RWPE2 (cell line): ENCODE results near the gene HM13.
"Not testable (repeated sequence)": the region's sequence is repeated elsewhere in the genome, so short reads cannot be mapped to it uniquely, and the experiment has no call there.

Experiments used
- ATAC-seq: fragments of 200-7000 bp; cut with Tn5 transposase; 3 replicates; pipeline ENCODE4 v1.9.1; 2021; ENCODE audit warnings: low read depth
- DNase-seq: peaks from one replicate; pipeline ENCODE4 v3.0.0-alpha.2; 2020; ENCODE audit warnings: low spot score
- H3K27ac ChIP-seq: fragments of 450-650 bp; 2 replicates; pipeline ENCODE4 v1.5.1; 2017; ENCODE audit warnings: mild to moderate bottlenecking; ENCODE audit not compliant: poor library complexity, severe bottlenecking
- H3K27me3 ChIP-seq: fragments of 250-450 bp; sonication (Bioruptor Pico); 2 replicates; pipeline ENCODE4 v1.5.1; 2021; ENCODE audit warnings: mild to moderate bottlenecking, moderate library complexity; ENCODE audit not compliant: insufficient read depth, poor library complexity, severe bottlenecking
- H3K36me3 ChIP-seq: fragments of 250-450 bp; sonication (Bioruptor Pico); 2 replicates; pipeline ENCODE4 v1.5.1; 2020; ENCODE audit warnings: low read depth, mild to moderate bottlenecking, moderate library complexity
- H3K4me1 ChIP-seq: fragments of 250-450 bp; sonication (Bioruptor Pico); 2 replicates; pipeline ENCODE4 v1.5.1; 2021; ENCODE audit warnings: mild to moderate bottlenecking, moderate library complexity; ENCODE audit not compliant: insufficient read depth, poor library complexity, severe bottlenecking
- H3K4me3 ChIP-seq: fragments of 250-450 bp; sonication (Bioruptor Pico); 2 replicates; pipeline ENCODE4 v1.5.1; 2021; ENCODE audit warnings: mild to moderate bottlenecking, moderate library complexity; ENCODE audit not compliant: severe bottlenecking
- H3K9me3 ChIP-seq: fragments of 250-450 bp; sonication (Bioruptor Pico); 2 replicates; pipeline ENCODE4 v1.5.1; 2021; ENCODE audit warnings: mild to moderate bottlenecking, moderate library complexity; ENCODE audit not compliant: severe bottlenecking
- CTCF ChIP-seq: fragments of 450-650 bp; IDR thresholded peaks from one replicate; pipeline ENCODE4 v1.5.1; 2017; ENCODE audit warnings: mild to moderate bottlenecking, moderate library complexity; ENCODE audit not compliant: poor library complexity, severe bottlenecking

The HM13 gene

DNA sequence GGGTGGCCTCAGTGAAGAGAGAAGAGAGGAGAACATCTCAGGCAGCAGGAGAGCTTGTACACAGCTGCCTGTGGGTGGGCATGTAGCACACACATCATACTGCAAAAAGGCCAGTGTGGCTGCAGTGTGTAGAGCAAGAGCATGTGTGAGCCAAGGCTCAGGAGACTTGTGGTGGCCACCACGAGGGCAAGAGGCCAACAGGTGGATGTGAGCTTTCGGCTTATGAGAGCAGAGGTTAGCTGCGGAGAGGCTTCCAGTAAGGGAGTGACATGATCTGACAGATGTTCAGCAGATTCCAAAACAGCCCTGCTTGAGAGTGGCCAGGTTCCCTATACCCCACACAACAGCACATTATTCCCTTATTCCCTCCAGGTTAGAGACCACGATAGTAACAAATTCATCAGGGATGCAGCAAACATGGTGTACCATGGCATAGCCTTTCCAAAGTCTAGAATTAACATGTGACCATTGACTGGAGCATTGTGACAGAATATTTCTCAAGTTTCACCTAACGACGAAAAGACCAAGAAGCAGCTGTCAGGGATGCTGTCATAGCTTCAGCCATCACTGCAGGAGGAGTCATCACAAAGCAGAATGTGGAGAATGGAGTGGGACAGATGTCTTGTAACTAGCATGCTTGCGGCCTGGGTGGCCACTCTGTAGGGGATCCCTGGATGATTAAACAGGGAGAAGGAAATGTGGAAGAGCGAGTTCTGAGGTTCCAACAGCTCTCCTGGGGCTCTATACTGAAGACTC, 23.1 kb downstream of the HM13 start:
- H3K36me3 ChIP-seq = peaks cover 100% of the 10 kb centered on the region

DNA sequence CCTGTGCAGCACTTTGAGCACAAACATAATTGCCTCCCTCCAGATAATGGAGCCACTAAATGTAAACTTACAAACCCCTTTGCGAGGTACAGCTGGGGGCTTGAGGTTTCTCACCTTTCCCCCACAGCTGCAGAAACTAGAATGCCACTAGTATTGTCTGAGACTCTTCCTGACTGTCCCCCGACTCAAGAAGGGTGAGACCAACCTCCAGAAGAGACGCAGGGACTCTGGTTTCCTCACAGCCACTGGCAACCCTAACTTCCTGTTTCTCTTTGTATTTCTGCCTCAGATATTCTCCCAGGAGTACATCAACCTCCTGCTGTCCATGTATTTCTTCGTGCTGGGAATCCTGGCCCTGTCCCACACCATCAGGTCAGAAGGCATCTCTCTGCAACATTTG, 23.6 kb downstream of the HM13 start:
- Histone ChIP-seq H3K4me1 (peaks cover 7% of the 10 kb centered on the region), H3K27ac (no peak overlapping the region), H3K4me3 (no peak overlapping the region), H3K36me3 (peaks cover 100% of the 10 kb centered on the region), H3K27me3 (no peaks in the 10 kb centered on the region), H3K9me3 (no peaks in the 10 kb centered on the region)
- DNase-seq = no peak
- TF ChIP-seq CTCF = no peak
- no peak for ATAC-seq

More for the DNA sequence above, 23.1 kb downstream of the HM13 start:
- Histone ChIP-seq H3K4me1 (peaks cover 7% of the 10 kb centered on the region), H3K9me3 (no peaks in the 10 kb centered on the region), H3K27me3 (no peaks in the 10 kb centered on the region), H3K4me3 (no peak overlapping the region), H3K27ac (no peak overlapping the region)
- DNase-seq (no peak), ATAC-seq (0 out of 3 replicates have a peak, but pooled peaks have one; percentile 2)
- no peak for TF ChIP-seq CTCF

- no peak overlapping the region for H3K27ac ChIP-seq
- H3K4me1 ChIP-seq = peaks cover 7% of the 10 kb centered on the region
- peaks cover 100% of the 10 kb centered on the region for H3K36me3 ChIP-seq
- ATAC-seq = no peak
- no peak for DNase-seq
- H3K4me3 ChIP-seq = no peak overlapping the region
- TF ChIP-seq CTCF = no peak
- H3K9me3 ChIP-seq = no peaks in the 10 kb centered on the region
- no peaks in the 10 kb centered on the region for H3K27me3 ChIP-seq
These were observed 24.1 kb downstream of the HM13 start for GRCh38 chr20:31538326-31538725.

DNA sequence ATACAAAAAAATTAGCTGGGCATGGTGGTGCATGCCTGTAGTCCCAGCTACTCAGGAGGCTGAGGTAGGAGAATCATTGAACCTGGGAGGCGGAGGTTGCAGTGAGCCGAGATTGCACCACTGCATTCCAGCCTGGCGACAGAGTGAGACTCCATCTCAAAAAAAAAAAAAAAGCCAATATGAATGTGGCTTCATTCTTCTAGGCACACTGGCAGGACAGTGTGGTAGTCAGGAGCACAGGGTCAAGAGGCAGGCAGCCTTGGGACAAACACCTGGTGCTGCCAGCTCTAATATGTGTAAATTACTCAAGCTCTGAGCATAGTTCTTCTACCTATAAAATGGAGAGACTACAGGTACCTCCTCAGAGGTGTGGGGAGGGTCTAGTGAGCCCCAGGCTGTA, 25.4 kb downstream of the HM13 start:
- H3K27me3 ChIP-seq, H3K4me1 ChIP-seq, H3K9me3 ChIP-seq, DNase-seq, H3K27ac ChIP-seq, H3K4me3 ChIP-seq: not testable (repeated sequence)
- peaks cover 99% of the 10 kb centered on the region for H3K36me3 ChIP-seq
- 0 out of 3 replicates have a peak, but pooled peaks have one; percentile 2 for ATAC-seq

- no peak for DNase-seq
- no peak overlapping the region for H3K27ac ChIP-seq
- no peak for ATAC-seq
These were observed 26.2 kb downstream of the HM13 start for GRCh38 chr20:31540406-31540805.

More at GRCh38 chr20:31540406-31540805, 26.2 kb downstream of the HM13 start:
- peaks cover 7% of the 10 kb centered on the region for H3K4me1 ChIP-seq
- no peaks in the 10 kb centered on the region for H3K27me3 ChIP-seq
- no peak for TF ChIP-seq CTCF
- H3K36me3 ChIP-seq = peaks cover 99% of the 10 kb centered on the region
- H3K9me3 ChIP-seq = no peaks in the 10 kb centered on the region
- H3K4me3 ChIP-seq = no peak overlapping the region
